ENCODE results near the gene NME9.

DNA sequence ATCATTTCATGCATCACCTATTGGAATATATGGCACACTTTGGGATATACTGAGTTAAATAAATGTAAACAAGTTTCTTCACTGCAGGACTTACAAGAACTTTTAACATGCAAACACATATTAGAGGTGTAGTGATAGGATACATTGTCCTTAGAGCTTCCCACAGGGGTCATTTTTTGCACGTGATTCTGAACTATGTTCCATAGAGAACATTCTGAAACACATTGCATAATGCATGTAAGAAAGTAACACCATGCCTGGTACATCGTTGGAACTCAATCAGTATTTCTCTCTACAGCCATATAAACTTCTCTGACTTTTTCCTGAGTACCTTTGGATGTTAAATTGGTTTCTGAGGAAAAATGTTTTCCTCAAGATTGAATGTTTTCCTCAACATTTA, 47.0 kb upstream of the NME9 start:
- TF ChIP-seq, protein P1, sequence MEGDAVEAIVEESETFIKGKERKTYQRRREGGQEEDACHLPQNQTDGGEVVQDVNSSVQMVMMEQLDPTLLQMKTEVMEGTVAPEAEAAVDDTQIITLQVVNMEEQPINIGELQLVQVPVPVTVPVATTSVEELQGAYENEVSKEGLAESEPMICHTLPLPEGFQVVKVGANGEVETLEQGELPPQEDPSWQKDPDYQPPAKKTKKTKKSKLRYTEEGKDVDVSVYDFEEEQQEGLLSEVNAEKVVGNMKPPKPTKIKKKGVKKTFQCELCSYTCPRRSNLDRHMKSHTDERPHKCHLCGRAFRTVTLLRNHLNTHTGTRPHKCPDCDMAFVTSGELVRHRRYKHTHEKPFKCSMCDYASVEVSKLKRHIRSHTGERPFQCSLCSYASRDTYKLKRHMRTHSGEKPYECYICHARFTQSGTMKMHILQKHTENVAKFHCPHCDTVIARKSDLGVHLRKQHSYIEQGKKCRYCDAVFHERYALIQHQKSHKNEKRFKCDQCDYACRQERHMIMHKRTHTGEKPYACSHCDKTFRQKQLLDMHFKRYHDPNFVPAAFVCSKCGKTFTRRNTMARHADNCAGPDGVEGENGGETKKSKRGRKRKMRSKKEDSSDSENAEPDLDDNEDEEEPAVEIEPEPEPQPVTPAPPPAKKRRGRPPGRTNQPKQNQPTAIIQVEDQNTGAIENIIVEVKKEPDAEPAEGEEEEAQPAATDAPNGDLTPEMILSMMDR (IDR thresholded peaks at IDR 0.05; ENCODE audit: low read depth, low read length): no peak
- no peak for TF ChIP-seq POLR2A (IDR thresholded peaks at IDR 0.05; ENCODE audit: extremely low read depth, insufficient read length)
- TF ChIP-seq, protein P2, sequence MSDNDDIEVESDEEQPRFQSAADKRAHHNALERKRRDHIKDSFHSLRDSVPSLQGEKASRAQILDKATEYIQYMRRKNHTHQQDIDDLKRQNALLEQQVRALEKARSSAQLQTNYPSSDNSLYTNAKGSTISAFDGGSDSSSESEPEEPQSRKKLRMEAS (IDR thresholded peaks at IDR 0.05; ENCODE audit: low read depth, low read length): no peak
